HuH-7.5 (cell line): Measurements from ENCODE around the gene EPHB1.

Experiments used
- DNase-seq: peaks from one replicate; pipeline ENCODE4 v3.0.0; 2011; ENCODE audit warnings: low spot score

The EPHB1 gene

GRCh38 chr3:134883697-134884385 lies 88.8 kb downstream of the EPHB1 start:
- DNase-seq = no peak

- DNase-seq = no peak
Observed at GRCh38 chr3:134885877-134886621, 91.0 kb downstream of the EPHB1 start.

GRCh38 chr3:134886991-134887390 lies 91.9 kb downstream of the EPHB1 start:
- DNase-seq = no peak

- no peak for DNase-seq
Observed at GRCh38 chr3:134887536-134887935, 92.5 kb downstream of the EPHB1 start.

- no peak for DNase-seq
Observed at GRCh38 chr3:134892326-134892725, 97.3 kb downstream of the EPHB1 start.

GRCh38 chr3:134892761-134893160 lies 97.7 kb downstream of the EPHB1 start:
- DNase-seq = no peak

- no peak for DNase-seq
Observed at GRCh38 chr3:134894533-134894932, 99.5 kb downstream of the EPHB1 start.

- no peak for DNase-seq
Observed at GRCh38 chr3:134895181-134895580, 100.1 kb downstream of the EPHB1 start.

- DNase-seq = no peak
Observed at GRCh38 chr3:134896141-134896540, 101.1 kb downstream of the EPHB1 start.

- no peak for DNase-seq
Observed at GRCh38 chr3:134896696-134897095, 101.6 kb downstream of the EPHB1 start.

GRCh38 chr3:134897391-134898141 lies 102.5 kb downstream of the EPHB1 start:
- no peak for DNase-seq

GRCh38 chr3:134898181-134898754 lies 103.2 kb downstream of the EPHB1 start:
- DNase-seq = no peak

- no peak for DNase-seq
Observed at GRCh38 chr3:134899786-134900185, 104.7 kb downstream of the EPHB1 start.

- DNase-seq = no peak
Observed at GRCh38 chr3:134900482-134900881, 105.4 kb downstream of the EPHB1 start.

- no peak for DNase-seq
Observed at GRCh38 chr3:134901461-134901860, 106.4 kb downstream of the EPHB1 start.

GRCh38 chr3:134903837-134904236 lies 108.8 kb downstream of the EPHB1 start:
- DNase-seq = no peak

- DNase-seq = no peak
Observed at GRCh38 chr3:134904241-134904771, 109.2 kb downstream of the EPHB1 start.

- no peak for DNase-seq
Observed at GRCh38 chr3:134904776-134905646, 110.0 kb downstream of the EPHB1 start.

GRCh38 chr3:134905647-134905935 lies 110.5 kb downstream of the EPHB1 start:
- no peak for DNase-seq

- no peak for DNase-seq
Observed at GRCh38 chr3:134908271-134908670, 113.2 kb downstream of the EPHB1 start.

GRCh38 chr3:134910026-134910425 lies 115.0 kb downstream of the EPHB1 start:
- DNase-seq = no peak
